IMR-90 (cell line): ENCODE results near the gene TFB1M. TPM values are rescaled to one million over a fixed set of nuclear protein-coding genes. Genes with fewer than 3 reads are reported as not detected.

ENCODE experiments used
- ATAC-seq: fragments of 200-7000 bp; cut with Tn5 transposase; 2 replicates; pipeline ENCODE4 v1.9.1; 2020; ENCODE audit warnings: low read depth, mild to moderate bottlenecking, moderate library complexity
- BruUV-seq: library from RNA; stranded (reverse); fragments of 400-500 nt; replicated peaks from 2 replicates; lab custom pipeline; 2021; lab: Mats Ljungman, UMichigan
- CTCF ChIA-PET: fragments of 300-600 bp; formaldehyde crosslinking; extraction: SDS; loops from one replicate; lab custom pipeline; 2021; ENCODE audit warnings: antibody characterized with exemption; lab: Yijun Ruan, JAX
- POLR2A ChIA-PET: fragments of 300-600 bp; sonication (Branson Sonifier 250); formaldehyde crosslinking; loops from one replicate; lab custom pipeline; 2022; ENCODE audit warnings: antibody characterized with exemption; ENCODE audit not compliant: unreplicated experiment; lab: Charles Lee
- DNase-seq: peaks from one replicate; pipeline ENCODE4 v3.0.0; 2013
- H2AFZ ChIP-seq: replicated peaks from 2 replicates; pipeline ENCODE3; 2013; ENCODE audit warnings: low read length, mild to moderate bottlenecking; ENCODE audit not compliant: poor library complexity
- H2AK5ac ChIP-seq: 2 replicates; pipeline ENCODE4 v1.6.1; 2013; ENCODE audit warnings: low read depth, low read length, inconsistent platforms
- H2AK9ac ChIP-seq: replicated peaks from 2 replicates; pipeline ENCODE3; 2013; ENCODE audit warnings: mild to moderate bottlenecking, low read depth, low read length, moderate library complexity; ENCODE audit not compliant: poor library complexity
- H2BK120ac ChIP-seq: 2 replicates; pipeline ENCODE4 v1.6.1; 2013; ENCODE audit warnings: low read depth, low read length, inconsistent platforms
- H2BK15ac ChIP-seq: 3 replicates; pipeline ENCODE4 v1.6.1; 2013; ENCODE audit warnings: low read depth, low read length, inconsistent platforms
- H2BK20ac ChIP-seq: 2 replicates; pipeline ENCODE4 v1.6.1; 2013; ENCODE audit warnings: low read depth, mild to moderate bottlenecking, inconsistent platforms, low read length, moderate library complexity
- H2BK5ac ChIP-seq: 2 replicates; pipeline ENCODE4 v1.6.1; 2013; ENCODE audit warnings: mild to moderate bottlenecking, low read depth, low read length, inconsistent platforms; ENCODE audit not compliant: poor library complexity, severe bottlenecking
- H3K14ac ChIP-seq: replicated peaks from 2 replicates; pipeline ENCODE4 v1.6.1; 2013; ENCODE audit warnings: low read depth, low read length, inconsistent platforms
- H3K18ac ChIP-seq: 2 replicates; pipeline ENCODE4 v1.6.1; 2013; ENCODE audit warnings: low read depth, low read length, control low read depth
- H3K23ac ChIP-seq: 2 replicates; pipeline ENCODE4 v1.6.1; 2013; ENCODE audit warnings: low read depth, low read length, inconsistent platforms
- H3K27ac ChIP-seq: 2 replicates; pipeline ENCODE4 v1.5.1; 2013; ENCODE audit warnings: mild to moderate bottlenecking, control low read depth, low read length; ENCODE audit not compliant: insufficient read depth
- H3K27me3 ChIP-seq: 2 replicates; pipeline ENCODE4 v1.6.1; 2013; ENCODE audit warnings: low read length; ENCODE audit not compliant: control insufficient read depth, insufficient read depth
- H3K36me3 ChIP-seq: 2 replicates; pipeline ENCODE4 v1.6.1; 2013; ENCODE audit warnings: low read length, mixed read lengths; ENCODE audit not compliant: control insufficient read depth, insufficient read depth
- H3K4ac ChIP-seq: 2 replicates; pipeline ENCODE4 v1.6.1; 2013; ENCODE audit warnings: low read depth, low read length, inconsistent platforms
- H3K4me1 ChIP-seq: 2 replicates; pipeline ENCODE4 v1.6.1; 2013; ENCODE audit warnings: low read length, mixed read lengths; ENCODE audit not compliant: control insufficient read depth, insufficient read depth
- H3K4me2 ChIP-seq: 2 replicates; pipeline ENCODE4 v1.6.1; 2013; ENCODE audit warnings: low read depth, mild to moderate bottlenecking, control low read depth, low read length, moderate library complexity
- H3K4me3 ChIP-seq: 2 replicates; pipeline ENCODE4 v1.5.1; 2013; ENCODE audit warnings: low read depth, mild to moderate bottlenecking, control low read depth, low read length, moderate library complexity; ENCODE audit not compliant: insufficient read depth
- H3K56ac ChIP-seq: 2 replicates; pipeline ENCODE4 v1.6.1; 2013; ENCODE audit warnings: low read length, inconsistent platforms; ENCODE audit not compliant: insufficient read depth; ENCODE audit errors: extremely low read depth
- H3K79me1 ChIP-seq, 2 experiments: 2 replicates each; pipeline ENCODE4 v1.6.1; 2013; ENCODE audit warnings: low read length in 2 of 2, inconsistent platforms in 1 of 2, low read depth in 1 of 2
- H3K9ac ChIP-seq: 2 replicates; pipeline ENCODE4 v1.6.1; 2013; ENCODE audit warnings: low read depth, low read length, control low read depth
- H3K9me1 ChIP-seq: 2 replicates; pipeline ENCODE4 v1.6.1; 2013; ENCODE audit warnings: low read length, inconsistent platforms; ENCODE audit not compliant: insufficient read depth
- H3K9me3 ChIP-seq: 2 replicates; pipeline ENCODE4 v1.6.1; 2013; ENCODE audit warnings: low read length; ENCODE audit not compliant: control insufficient read depth, insufficient read depth
- H4K20me1 ChIP-seq: 2 replicates; pipeline ENCODE4 v1.6.1; 2013; ENCODE audit warnings: low read length, inconsistent platforms; ENCODE audit not compliant: insufficient read depth
- H4K5ac ChIP-seq: 2 replicates; pipeline ENCODE4 v1.6.1; 2013; ENCODE audit warnings: mild to moderate bottlenecking, low read depth, low read length, control low read depth
- H4K8ac ChIP-seq, 2 experiments: 2 replicates each; pipeline ENCODE4 v1.6.1; 2013; ENCODE audit warnings: low read depth in 2 of 2, low read length in 2 of 2, control low read depth in 1 of 2, inconsistent platforms in 1 of 2
- H4K91ac ChIP-seq: 2 replicates; pipeline ENCODE4 v1.6.1; 2013; ENCODE audit warnings: low read depth, low read length, inconsistent platforms; ENCODE audit not compliant: insufficient read depth
- BHLHE40 ChIP-seq: fragments of 150-350 bp; IDR thresholded peaks from 2 replicates; pipeline ENCODE4 v1.6.1; 2016; ENCODE audit warnings: mild to moderate bottlenecking, low read depth, low read length
- CEBPB ChIP-seq: IDR thresholded peaks from 2 replicates; pipeline ENCODE4 v1.6.1; 2012; ENCODE audit warnings: low read depth, low read length, improper control_type of control experiment
- CHD1 ChIP-seq: IDR thresholded peaks from 2 replicates; pipeline ENCODE4 v1.6.1; 2012; ENCODE audit warnings: low read depth, low read length, improper control_type of control experiment
- CTCF ChIP-seq: conservative IDR thresholded peaks from 2 replicates; pipeline ENCODE4 v1.5.1; 2012; ENCODE audit warnings: mild to moderate bottlenecking, low read depth, low read length, improper control_type of control experiment
- ELK1 ChIP-seq: fragments of 150-350 bp; IDR thresholded peaks from 2 replicates; pipeline ENCODE4 v1.6.1; 2016; ENCODE audit warnings: low read depth, mild to moderate bottlenecking, low read length, moderate library complexity, borderline replicate concordance
- FOS ChIP-seq: fragments of 150-350 bp; IDR thresholded peaks from 2 replicates; pipeline ENCODE4 v1.6.1; 2016; ENCODE audit warnings: low read depth, low read length
- MAFK ChIP-seq: IDR thresholded peaks from 2 replicates; pipeline ENCODE4 v1.6.1; 2012; ENCODE audit warnings: low read depth, low read length, improper control_type of control experiment
- MAZ ChIP-seq: IDR thresholded peaks from 2 replicates; pipeline ENCODE4 v1.6.1; 2012; ENCODE audit warnings: low read depth, mild to moderate bottlenecking, low read length, improper control_type of control experiment, moderate library complexity, borderline replicate concordance
- MXI1 ChIP-seq: IDR thresholded peaks from 2 replicates; pipeline ENCODE4 v1.6.1; 2012; ENCODE audit warnings: low read depth, mild to moderate bottlenecking, low read length, moderate library complexity, borderline replicate concordance
- NFE2L2 ChIP-seq: fragments of 150-350 bp; IDR thresholded peaks from 2 replicates; pipeline ENCODE4 v1.6.1; 2016; ENCODE audit warnings: low read depth, mild to moderate bottlenecking, low read length
- POLR2A ChIP-seq: IDR thresholded peaks from 2 replicates; pipeline ENCODE4 v1.6.1; 2012; ENCODE audit warnings: mild to moderate bottlenecking, low read depth, low read length
- RAD21 ChIP-seq: IDR thresholded peaks from 2 replicates; pipeline ENCODE4 v1.6.1; 2012; ENCODE audit warnings: low read length, improper control_type of control experiment
- RCOR1 ChIP-seq: IDR thresholded peaks from 2 replicates; pipeline ENCODE4 v1.6.1; 2012; ENCODE audit warnings: mild to moderate bottlenecking, low read length, improper control_type of control experiment; ENCODE audit not compliant: insufficient replicate concordance
- RFX5 ChIP-seq: IDR thresholded peaks from 2 replicates; pipeline ENCODE4 v1.8.0; 2012; ENCODE audit warnings: low read depth, mild to moderate bottlenecking, low read length, moderate library complexity
- SMC3 ChIP-seq: fragments of 150-350 bp; IDR thresholded peaks from 2 replicates; pipeline ENCODE4 v1.6.1; 2016; ENCODE audit warnings: low read depth, mild to moderate bottlenecking, antibody characterized with exemption, low read length, moderate library complexity
- USF2 ChIP-seq: fragments of 150-350 bp; IDR thresholded peaks from 2 replicates; pipeline ENCODE4 v1.6.1; 2017; ENCODE audit warnings: mild to moderate bottlenecking, antibody characterized with exemption, low read length, low read depth
- dilution Hi-C: fragments of 300-500 bp; cut with HindIII; formaldehyde crosslinking; loops from one replicate; pipeline ENCODE4 v1.14.3; 2018; ENCODE audit warnings: low sequenced_read_pairs; ENCODE audit not compliant: unreplicated experiment
- in situ Hi-C: fragments of 300-500 bp; cut with MboI; formaldehyde crosslinking; loops from 3 replicates; pipeline ENCODE4 v1.14.3; 2019; ENCODE audit warnings: low sequenced_read_pairs, inconsistent platforms, mixed read lengths
- intact Hi-C: fragments of 100-400 bp; cut with micrococcal nuclease; formaldehyde crosslinking; loops from 2 replicates; pipeline ENCODE4 v1.10.0; 2022
- polyA plus RNA-seq, 3 experiments: library from polyadenylated mRNA; depleted of rRNA; stranded (reverse); fragments of >200 nt; gene quantifications; 2 replicates each; pipeline ENCODE4 v1.2.3, GENCODE V29; 2012; ENCODE audit warnings: low replicate concordance in 1 of 3
- total RNA-seq: library from RNA; depleted of rRNA; stranded (reverse); fragments of >200 nt; gene quantifications from 2 replicates; pipeline ENCODE4 v1.2.3, GENCODE V29; 2012

TFB1M gene
- total and polyA plus RNA-seq, 2 of the 4 experiments (the other 2 are of a cell fraction) = 18.1 to 22.4 TPM

- DNase-seq (no peak), ATAC-seq (no peak)
- no peak overlapping the region for H2BK20ac ChIP-seq
- H4K91ac ChIP-seq = no peak overlapping the region
- H3K27me3 ChIP-seq = no peaks in the 10 kb centered on the region
- H3K79me1 ChIP-seq = no peaks in the 10 kb centered on the region
- H2BK120ac ChIP-seq = no peak overlapping the region
- H3K4ac ChIP-seq = no peak overlapping the region
- 0 out of 2 replicates have a peak, but pooled peaks cover 3% of the 10 kb centered on the region for H3K9me1 ChIP-seq
- dilution Hi-C loops = no loop called here
- H4K5ac ChIP-seq = no peak overlapping the region
- no peaks in the 10 kb centered on the region; the same call in 1 of the 2 replicates for H3K36me3 ChIP-seq
- no peak overlapping the region for H3K18ac ChIP-seq
- TF ChIP-seq CEBPB = no peak
- TF ChIP-seq SMC3 = no peak
- TF ChIP-seq MAZ = no peak
- no peak for TF ChIP-seq BHLHE40
- no peak for TF ChIP-seq CHD1
- TF ChIP-seq ELK1 = no peak
- no peak for TF ChIP-seq RFX5
- no peak for TF ChIP-seq MXI1
- no peak for TF ChIP-seq RCOR1
- no peak for TF ChIP-seq MAFK
- TF ChIP-seq FOS = no peak
- no peak for TF ChIP-seq RAD21
- no peak for TF ChIP-seq POLR2A
- TF ChIP-seq USF2 = no peak
- TF ChIP-seq CTCF = no peak
- TF ChIP-seq NFE2L2 = no peak
- BruUV-seq = no TSS peak
- no peak overlapping the region for H2AK5ac ChIP-seq
- H3K4me1 ChIP-seq = peaks cover 7% of the 10 kb centered on the region; the same call in 1 of the 2 replicates
- intact Hi-C loops = loop anchor here (5.0 to 10.0 kb wide), 7 partner anchors 457 to 1857 kb away; partner anchors contain the start of gene ARID1B
- H3K4me2 ChIP-seq = no peak overlapping the region
- in situ Hi-C loops = loop anchor here (5.0 to 25.0 kb wide), 7 partner anchors 172 to 1862 kb away; no protein-coding TSS in a partner anchor
- CTCF ChIA-PET = no interaction called here
- POLR2A ChIA-PET = no interaction called here
- no peaks in the 10 kb centered on the region for H4K20me1 ChIP-seq
- no peak overlapping the region for H3K14ac ChIP-seq
- H3K4me3 ChIP-seq = no peak overlapping the region
- H3K23ac ChIP-seq = no peak overlapping the region
- H3K27ac ChIP-seq = no peak overlapping the region
- no peak overlapping the region for H2BK15ac ChIP-seq
- H3K56ac ChIP-seq = no peak overlapping the region
- H2AFZ ChIP-seq = no peak overlapping the region
- no peak overlapping the region for H4K8ac ChIP-seq
- H3K9ac ChIP-seq = no peak overlapping the region
- H2BK5ac ChIP-seq = no peak overlapping the region
- no peak overlapping the region for H2AK9ac ChIP-seq
- no peaks in the 10 kb centered on the region for H3K9me3 ChIP-seq
These were observed 10.7 kb upstream of the TFB1M start for GRCh38 chr6:155324993-155325392.
